GM21529 (cell line): ENCODE results near the gene PALLD.
"Not testable (repeated sequence)": the region's sequence is repeated elsewhere in the genome, so short reads cannot be mapped to it uniquely, and the experiment has no call there.

Experiments
- ATAC-seq: cut with Tn5 transposase; IDR thresholded peaks from one replicate; pipeline ENCODE4 v1.9.1; 2021; ENCODE audit not compliant: unreplicated experiment

PALLD gene

GRCh38 chr4:168724243-168724642 lies 227.4 kb downstream of the PALLD start:
- ATAC-seq, result no peak

GRCh38 chr4:168724686-168725411 lies 228.0 kb downstream of the PALLD start:
- no peak for ATAC-seq

DNA sequence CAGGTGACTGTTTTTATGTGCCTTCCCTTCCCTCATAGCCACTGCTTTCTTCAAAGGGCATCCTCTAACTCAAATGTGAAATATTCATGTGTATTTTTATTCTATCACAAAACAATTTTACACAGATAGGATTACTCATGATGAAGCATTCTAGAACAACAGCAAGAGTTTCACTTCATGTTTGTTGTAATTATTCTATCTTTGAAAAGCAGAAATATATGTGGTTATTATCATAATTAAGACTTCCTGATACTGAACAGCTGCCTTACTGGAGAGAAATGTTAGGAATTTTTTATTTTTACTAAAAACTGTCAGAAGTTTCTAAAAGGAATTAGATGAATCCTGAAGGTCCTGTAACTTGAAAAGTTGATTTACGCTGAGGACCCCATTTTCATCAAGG lies 229.1 kb downstream of the PALLD start:
- ATAC-seq, result no peak

- ATAC-seq, result not testable (repeated sequence)
Observed at GRCh38 chr4:168727181-168727580, 230.3 kb downstream of the PALLD start.

DNA sequence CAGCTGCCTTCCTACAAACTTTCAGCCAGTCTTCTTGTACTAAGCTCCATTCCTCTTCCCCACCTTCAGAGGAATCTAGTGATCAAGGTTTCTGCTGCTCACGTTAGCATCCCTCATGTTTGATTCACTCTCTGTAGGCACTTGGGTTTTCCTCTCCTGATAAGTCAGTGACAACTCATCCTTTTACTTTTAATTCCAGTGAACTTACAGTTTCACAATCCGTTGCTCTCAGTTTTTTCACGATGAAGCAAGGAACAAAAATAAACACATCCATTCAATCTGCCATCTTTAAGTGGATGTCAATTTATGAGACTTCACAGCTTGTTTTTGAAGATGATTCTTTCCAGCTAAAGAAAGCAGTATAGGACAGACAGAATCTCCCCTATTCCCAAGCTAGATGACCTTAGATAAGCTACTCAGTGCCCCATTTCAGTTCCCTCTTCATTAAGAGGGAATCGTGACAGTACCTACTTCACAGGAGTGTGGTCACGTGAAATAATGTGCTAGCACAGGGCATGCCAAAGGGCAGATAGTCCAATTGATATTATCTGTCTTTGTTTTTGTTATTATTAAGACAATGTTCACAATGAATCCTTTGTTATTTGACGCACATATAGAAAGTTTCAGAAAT lies 234.3 kb downstream of the PALLD start:
- no peak for ATAC-seq

GRCh38 chr4:168731706-168732414 lies 235.0 kb downstream of the PALLD start:
- ATAC-seq, result no peak

DNA sequence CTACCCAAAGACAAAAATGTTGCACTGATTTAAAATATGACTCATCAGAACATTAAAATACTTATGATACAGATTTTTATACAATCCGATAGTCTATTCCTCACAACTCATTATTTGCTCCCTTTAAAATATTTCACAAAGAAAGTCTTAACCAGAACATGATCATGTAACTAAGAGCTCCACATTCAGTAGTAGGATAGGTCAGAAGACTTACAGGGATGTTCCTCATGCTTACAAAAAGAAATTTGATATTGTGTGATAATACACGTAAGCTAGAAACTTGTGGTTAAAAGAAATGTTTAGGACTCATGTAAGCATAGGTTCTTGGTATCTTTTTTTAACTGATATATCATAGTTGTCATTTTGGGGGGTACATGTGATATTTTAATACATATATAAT lies 235.9 kb downstream of the PALLD start:
- ATAC-seq, result no peak

- ATAC-seq, result no peak
Observed at GRCh38 chr4:168734703-168735678, 238.1 kb downstream of the PALLD start.

DNA sequence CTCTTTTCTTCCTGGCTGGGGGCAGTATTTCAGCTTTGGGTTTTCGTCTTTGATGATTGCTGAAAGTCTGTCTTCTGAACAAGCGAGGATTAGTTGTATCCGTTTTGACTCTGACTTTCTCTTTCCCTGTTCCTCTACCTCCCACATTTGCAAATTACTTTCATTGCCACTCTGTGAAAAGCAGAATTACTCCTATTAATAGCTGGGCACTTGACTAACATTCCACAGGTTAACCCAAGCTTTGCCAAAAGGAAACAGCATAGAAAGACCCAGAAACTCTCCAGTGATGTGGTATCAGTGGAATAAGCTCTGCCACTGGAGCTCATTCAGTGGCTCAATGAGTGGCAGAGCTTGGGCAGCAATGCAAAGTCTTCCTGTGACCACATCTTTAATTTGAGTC lies 238.9 kb downstream of the PALLD start:
- no peak for ATAC-seq

- no peak for ATAC-seq
Observed at GRCh38 chr4:168736860-168737805, 240.3 kb downstream of the PALLD start.

GRCh38 chr4:168737806-168738172 lies 240.9 kb downstream of the PALLD start:
- no peak for ATAC-seq

DNA sequence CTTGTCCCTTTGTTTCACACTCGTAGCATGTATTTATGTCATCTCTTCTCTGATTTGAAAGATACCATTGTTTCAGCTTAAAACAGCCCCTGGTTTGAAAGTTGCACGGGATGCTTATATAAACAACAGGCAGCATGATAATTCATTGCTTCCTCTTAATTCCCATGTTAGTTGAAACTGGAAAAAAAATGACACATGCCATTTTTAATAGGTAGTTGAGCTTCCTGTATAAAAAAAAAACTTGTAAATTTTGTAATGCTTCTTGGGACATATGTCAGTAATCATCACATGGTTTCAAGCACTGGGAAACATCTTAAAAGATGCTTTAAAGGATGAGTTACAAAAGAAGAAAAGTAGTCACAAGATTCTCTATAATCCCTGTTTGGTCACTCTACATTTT lies 243.0 kb downstream of the PALLD start:
- no peak for ATAC-seq

DNA sequence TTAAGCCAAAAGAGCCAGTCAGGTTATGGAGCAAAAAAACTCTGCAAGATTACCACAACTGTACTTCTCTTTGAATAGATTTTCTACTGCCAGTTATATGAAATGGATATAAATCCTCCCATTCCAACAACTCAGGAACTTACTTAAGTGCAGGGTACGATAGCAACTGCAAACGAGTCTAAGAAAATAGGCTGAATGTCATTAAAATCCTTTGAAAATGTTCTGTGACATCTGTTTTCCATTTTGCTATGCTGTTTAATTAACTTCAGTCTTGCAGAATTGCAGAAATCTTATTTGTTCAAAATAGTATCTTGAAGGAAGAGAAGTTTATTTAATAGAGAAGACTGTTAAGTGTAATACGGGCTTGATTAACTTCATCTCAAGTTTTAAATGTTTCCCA lies 243.8 kb downstream of the PALLD start:
- no peak for ATAC-seq

DNA sequence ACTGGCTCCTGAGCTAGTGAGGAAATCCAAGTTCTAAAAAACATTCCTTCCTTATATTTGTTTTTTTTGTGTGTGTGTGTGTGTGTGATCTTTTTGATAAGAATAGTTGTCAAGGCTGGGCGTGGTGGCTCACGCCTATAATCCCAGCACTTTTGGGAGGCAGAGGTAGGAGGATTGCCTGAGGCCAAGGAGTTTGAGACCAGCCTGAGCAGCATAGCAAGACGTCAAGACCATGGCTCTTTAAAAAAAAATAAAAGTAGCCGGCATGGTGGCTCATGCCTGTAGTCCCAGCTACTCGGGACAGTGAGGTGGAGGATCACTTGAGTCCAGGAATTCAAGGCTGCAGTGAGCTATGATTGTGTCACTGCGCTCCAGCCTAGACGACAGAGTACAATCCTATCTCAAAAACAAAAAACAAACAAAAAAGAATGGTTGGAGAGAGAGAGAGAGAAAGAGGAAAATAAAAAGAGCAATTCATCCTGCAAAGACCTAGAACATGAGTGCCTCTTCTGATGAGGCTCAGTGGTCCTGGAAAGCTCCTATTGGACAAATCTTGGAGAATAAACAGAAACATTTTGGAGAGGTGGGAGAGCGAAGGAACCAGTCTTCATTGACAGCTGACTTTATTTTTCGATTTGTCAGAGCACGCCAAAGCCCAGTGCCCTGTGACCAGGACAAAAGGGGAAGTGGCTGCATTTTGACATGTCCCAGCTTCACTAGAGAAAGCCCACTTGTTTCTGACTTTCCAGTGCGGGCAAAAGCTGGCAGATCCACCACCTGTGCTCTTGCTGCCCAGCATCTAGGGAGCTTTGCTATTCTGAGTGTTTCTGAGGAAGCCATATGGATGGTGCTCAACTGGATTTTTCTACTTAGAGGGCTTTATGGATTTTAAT lies 244.7 kb downstream of the PALLD start:
- ATAC-seq, result no peak

GRCh38 chr4:168743131-168743530 lies 246.3 kb downstream of the PALLD start:
- no peak for ATAC-seq

DNA sequence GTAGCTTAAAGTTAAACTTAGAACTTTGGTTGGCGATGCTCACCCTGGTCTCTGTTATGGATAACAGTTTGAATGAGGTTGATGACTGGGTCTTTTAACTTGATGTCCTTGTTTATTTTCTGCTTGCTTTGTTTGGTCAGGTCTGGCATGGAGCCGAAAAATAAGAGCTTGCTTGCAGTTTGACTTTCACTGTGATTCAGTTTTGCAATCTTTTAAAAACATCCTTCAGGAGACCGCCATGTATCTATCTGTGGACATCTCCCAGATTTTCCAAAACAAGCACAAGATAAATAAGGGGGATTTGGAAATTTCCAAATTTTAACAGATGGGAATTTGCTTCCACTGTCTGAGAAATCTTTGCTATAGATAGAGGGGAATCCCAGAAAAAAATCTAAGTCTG lies 246.7 kb downstream of the PALLD start:
- ATAC-seq, result no peak

DNA sequence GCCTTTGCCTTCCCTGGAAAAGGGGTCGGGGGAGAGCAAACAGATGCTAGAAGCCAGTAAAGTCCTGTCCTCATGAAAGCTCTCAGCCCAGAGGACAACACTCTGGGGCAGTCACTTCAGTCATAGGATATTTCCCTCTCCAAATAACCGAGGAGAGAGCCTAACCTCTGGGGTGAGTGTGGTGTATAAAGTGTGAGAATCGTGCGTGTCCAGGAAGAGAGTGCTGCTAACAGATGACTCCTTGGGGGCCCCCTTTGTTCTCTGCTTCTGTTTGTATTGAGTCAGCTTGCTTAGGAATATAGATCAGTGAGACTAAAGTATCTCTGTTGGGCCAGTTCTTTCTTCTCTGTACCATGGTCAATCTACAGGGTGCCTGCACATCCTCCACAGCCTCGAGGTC lies 247.2 kb downstream of the PALLD start:
- no peak for ATAC-seq

DNA sequence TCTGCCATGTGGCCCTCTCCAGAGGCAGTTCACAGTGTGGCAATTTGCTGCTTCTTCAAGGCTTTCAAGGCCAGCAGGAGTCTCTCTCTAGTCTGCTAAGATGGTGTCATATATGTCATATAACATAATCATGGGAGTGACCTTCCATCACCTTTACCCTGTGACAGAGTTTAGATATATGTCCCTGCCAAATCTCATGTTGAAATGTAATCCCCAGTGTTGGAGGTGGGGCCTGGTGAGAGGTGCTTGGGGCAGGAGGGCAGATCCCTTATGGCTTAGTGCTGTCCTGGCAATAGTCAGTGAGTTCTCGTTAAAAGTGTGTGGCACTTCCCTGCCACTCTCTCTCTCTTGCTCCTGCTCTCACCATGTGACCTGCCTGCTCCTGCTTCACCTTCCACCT lies 252.0 kb downstream of the PALLD start:
- ATAC-seq, result no peak
